ENCODE measurements around the gene QPCTL.

Gene QPCTL

GRCh38 chr19:45692187-45693105, at the start of gene QPCTL:
QPCTL (plus strand) TSS chr19:45692666; CDS start chr19:45692704, 38 bp downstream.
- DNase-seq (ENCODE audit: low spot score): peak; percentile 100

GRCh38 chr19:45643024-45643926, 49.2 kb upstream of the QPCTL start:
- DNase-seq (ENCODE audit: low spot score): peak; percentile 72

GRCh38 chr19:45643927-45644771, 48.3 kb upstream of the QPCTL start:
- no peak for DNase-seq (ENCODE audit: low spot score)

- no peak for DNase-seq (ENCODE audit: low spot score)
Measured at GRCh38 chr19:45645068-45645630, 47.3 kb upstream of the QPCTL start.

GRCh38 chr19:45645631-45646344, 46.7 kb upstream of the QPCTL start:
- DNase-seq (ENCODE audit: low spot score): peak; percentile 70

GRCh38 chr19:45646345-45646698, 46.1 kb upstream of the QPCTL start:
- no peak for DNase-seq (ENCODE audit: low spot score)

- no peak for DNase-seq (ENCODE audit: low spot score)
Measured at GRCh38 chr19:45650722-45651121, 41.7 kb upstream of the QPCTL start.

- DNase-seq (ENCODE audit: low spot score): no peak
Measured at GRCh38 chr19:45653634-45654033, 38.8 kb upstream of the QPCTL start.

- no peak for DNase-seq (ENCODE audit: low spot score)
Measured at GRCh38 chr19:45655073-45655472, 37.4 kb upstream of the QPCTL start.

- DNase-seq (ENCODE audit: low spot score): no peak
Measured at GRCh38 chr19:45657520-45658167, 34.8 kb upstream of the QPCTL start.

- DNase-seq (ENCODE audit: low spot score): no peak
Measured at GRCh38 chr19:45659096-45659729, 33.3 kb upstream of the QPCTL start.

GRCh38 chr19:45660636-45661035, 31.8 kb upstream of the QPCTL start:
- DNase-seq (ENCODE audit: low spot score): no peak

GRCh38 chr19:45663800-45664199, 28.7 kb upstream of the QPCTL start:
- DNase-seq (ENCODE audit: low spot score): no peak

- DNase-seq (ENCODE audit: low spot score): no peak
Measured at GRCh38 chr19:45664575-45664974, 27.9 kb upstream of the QPCTL start.

GRCh38 chr19:45667620-45668341, 24.7 kb upstream of the QPCTL start, which contains the start of gene GIPR:
GIPR (plus strand) TSS chr19:45668221; CDS start chr19:45669521, 1,300 bp downstream.
- DNase-seq (ENCODE audit: low spot score): peak; percentile 91

GRCh38 chr19:45668342-45668871, 24.1 kb upstream of the QPCTL start:
- no peak for DNase-seq (ENCODE audit: low spot score)

- DNase-seq (ENCODE audit: low spot score): peak; percentile 85
Measured at GRCh38 chr19:45670670-45671453, 21.6 kb upstream of the QPCTL start.

GRCh38 chr19:45674946-45675345, 17.5 kb upstream of the QPCTL start:
- DNase-seq (ENCODE audit: low spot score): no peak
